ENCODE results near the gene KAT2B.
"Not testable (repeated sequence)": the region's sequence is repeated elsewhere in the genome, so short reads cannot be mapped to it uniquely, and the experiment has no call there.

The KAT2B gene

DNA sequence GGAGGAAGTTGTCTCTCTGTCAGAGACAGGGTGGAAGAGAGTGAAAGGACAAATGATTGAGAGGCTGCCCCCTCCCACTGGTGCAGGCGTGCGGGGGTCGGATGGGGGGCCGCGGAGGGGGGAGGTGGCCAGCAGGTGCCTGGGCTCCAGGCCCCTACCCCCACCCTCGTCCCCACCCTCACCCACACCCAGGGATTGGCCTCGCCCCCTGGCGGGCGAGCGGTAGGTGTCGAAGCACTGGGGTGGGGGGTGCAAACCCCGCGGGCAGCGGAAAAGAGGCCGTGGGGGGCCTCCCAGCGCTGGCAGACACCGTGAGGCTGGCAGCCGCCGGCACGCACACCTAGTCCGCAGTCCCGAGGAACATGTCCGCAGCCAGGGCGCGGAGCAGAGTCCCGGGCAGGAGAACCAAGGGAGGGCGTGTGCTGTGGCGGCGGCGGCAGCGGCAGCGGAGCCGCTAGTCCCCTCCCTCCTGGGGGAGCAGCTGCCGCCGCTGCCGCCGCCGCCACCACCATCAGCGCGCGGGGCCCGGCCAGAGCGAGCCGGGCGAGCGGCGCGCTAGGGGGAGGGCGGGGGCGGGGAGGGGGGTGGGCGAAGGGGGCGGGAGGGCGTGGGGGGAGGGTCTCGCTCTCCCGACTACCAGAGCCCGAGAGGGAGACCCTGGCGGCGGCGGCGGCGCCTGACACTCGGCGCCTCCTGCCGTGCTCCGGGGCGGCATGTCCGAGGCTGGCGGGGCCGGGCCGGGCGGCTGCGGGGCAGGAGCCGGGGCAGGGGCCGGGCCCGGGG, at the start of gene KAT2B:
TSS of gene KAT2B (plus strand) at position 682 of the 783 bp plus-strand sequence. CDS start at position 714, 32 bp downstream.
- peak; percentile 81 for DNase-seq

DNA sequence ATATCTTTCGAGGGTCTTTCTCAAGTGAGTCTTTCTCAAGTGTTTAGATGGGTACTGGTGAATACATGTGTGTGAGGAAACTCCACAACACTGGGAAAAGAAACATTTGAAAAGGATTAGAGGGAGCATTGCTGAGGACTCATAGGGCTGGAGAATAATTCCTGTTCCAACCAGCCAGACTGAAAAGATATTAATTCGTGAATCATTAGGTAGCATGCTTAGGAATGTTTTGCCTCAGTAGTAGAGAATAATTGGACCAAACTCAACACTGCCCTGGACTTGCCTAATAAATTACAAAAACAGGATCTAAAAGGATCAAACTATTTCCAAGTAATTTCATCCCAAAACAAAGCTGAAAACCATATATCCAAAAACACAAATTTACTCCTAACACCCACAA, 45.5 kb upstream of the KAT2B start:
- no peak for DNase-seq

DNA sequence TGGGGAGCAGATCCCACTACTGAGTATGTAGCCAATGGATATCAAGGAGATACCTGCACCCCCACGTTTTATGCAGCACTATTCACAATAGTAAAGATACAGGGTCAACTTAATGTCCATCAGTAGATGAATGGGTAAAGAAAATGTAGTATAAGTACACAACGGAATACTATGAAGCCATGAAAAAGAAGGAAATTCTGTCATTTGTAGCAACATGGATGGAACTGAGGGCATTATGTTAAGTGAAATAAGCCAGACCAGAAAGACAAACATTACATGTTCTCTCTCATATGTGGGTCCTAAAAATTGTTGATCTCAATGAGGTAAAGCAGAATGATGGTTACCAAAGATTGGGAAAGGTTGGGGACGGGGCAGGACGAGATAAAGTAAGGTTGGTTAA, 42.7 kb upstream of the KAT2B start:
- DNase-seq: no peak

DNA sequence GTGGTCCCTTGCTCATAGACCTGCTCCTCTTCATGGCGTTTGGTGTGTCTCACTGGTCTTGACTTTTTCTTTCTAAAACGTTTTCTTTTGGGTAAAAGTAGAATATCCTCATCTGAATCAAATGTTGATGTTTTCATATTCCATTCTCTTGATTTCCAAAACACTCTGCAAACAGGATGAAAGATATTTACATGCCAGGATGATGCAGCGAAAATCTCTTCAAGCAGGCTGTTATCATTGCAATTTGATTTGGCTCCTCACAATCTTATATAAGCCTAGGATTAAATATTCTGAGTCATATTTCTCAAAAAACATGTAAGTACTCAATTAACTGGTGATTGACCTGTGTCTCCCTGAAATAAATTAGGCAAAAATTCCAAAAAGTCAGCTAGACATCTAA, 38.3 kb upstream of the KAT2B start:
- no peak for DNase-seq

DNA sequence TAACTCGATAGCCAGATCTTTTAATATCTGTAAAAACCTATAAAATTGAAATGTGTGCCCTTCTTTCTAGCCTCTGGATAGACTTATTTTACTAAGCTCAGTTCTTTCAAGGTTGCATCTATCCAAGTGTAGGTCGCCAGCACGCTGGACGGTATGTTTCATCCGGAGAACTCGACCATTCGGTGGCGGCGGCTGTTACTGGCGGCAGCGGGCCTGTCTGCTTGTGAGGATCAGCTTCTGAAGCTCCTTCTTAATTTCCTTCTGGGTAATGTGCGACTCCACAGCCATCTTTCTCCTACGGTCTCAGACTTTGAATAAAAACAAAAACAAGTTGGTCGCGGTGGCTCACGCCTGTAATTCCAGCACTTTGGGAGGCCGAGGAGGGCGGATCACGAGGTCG, 32.3 kb upstream of the KAT2B start:
- DNase-seq: no peak

DNA sequence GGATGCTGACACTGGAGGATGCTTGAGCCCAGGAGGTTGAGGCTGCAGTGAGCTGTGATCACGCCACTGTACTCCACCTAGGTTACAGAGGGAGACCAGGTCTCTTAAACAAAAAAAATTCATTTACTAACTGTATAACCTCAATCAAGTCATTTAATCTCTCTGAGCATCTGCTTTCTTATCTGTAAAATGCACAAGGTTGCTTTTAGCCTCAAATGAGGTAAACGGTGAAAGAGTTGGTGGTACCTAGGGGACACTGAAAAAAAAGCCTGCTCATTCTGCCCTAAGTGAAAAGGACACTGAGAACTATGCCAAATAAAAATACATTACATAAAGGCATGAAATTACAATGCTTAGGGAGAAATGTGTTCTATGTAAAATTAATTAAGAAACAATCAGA, 31.6 kb upstream of the KAT2B start:
- DNase-seq: no peak

DNA sequence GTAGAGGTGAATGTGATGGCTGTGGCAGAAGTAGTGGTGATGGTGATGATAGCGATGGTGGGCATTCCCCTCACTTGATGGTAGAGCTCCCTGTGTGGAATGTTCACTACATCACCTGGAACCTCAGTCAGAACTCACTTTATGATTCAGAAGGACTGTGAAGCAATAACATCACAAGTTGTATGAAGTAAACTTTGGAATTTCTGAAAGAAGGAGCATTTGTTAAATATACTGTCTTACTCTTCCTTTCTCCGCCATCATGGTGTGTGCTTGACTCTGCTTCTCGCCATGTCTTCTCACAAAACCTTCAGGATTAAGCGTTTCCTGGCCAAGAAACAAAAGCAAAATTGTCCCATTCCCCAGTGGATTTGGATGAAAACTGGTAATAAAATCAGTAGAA, 28.1 kb upstream of the KAT2B start, which contains the start of gene PP2D1:
TSS of gene PP2D1 (minus strand) at position 101 of the 400 bp plus-strand sequence. CDS start 192 bp downstream, outside the sequence.
- DNase-seq: no peak

DNA sequence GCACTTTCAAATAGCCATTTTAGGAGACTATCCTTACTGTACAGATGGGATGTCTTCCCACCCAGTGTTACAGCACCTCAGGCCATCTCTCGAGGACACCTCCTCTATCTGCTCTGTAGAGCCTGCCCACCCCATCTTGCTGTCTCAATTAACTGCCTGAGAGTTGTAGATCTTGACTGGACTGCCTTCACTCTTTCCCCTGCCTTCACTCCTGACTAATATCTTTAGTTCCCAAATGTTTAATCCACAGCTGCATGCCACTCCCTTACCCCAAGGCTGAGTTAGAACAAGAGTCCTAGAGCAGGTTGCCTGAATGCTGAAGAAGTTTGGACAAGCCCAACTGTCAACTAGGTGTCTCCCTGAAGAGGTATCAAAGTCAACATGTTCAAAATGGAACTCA, 26.9 kb upstream of the KAT2B start:
- no peak for DNase-seq

DNA sequence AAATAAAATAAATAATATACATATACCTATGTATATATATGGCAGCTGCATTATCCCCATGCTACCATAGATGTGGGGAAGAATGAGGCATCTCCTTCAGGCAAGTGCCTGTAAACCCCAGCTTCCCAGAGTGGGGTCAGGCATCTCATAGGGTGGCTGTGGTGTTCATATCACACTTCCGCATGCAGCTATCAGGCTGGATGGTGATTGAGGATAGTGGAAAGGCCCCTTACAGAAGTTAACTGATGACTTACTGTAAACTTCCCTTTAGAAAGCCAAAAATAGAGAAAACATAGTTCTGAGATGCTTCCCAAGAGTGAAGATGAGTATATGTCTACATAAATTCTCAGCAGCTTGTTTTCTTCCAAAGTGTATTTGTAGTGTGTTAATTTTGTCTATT, 24.7 kb upstream of the KAT2B start:
- DNase-seq: no peak

DNA sequence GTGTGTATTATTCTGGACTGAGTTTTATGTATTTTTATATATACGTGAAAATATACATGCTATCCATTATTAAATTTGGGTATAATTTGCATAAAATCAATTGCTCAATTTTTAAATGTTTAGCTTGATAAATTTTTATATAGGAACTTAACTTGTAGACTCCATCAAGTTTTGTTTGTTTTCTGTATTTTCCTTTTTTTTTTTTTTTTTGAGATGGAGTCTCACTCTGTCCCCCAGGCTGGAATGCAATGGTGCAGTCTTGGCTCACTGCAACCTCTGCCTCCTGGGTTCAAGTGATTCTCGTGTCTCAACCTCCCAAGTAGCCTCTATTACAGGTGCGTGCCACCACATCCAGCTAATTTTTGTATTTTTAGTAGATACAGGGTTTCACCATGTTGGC, 24.2 kb upstream of the KAT2B start:
- DNase-seq: not testable (repeated sequence)

DNA sequence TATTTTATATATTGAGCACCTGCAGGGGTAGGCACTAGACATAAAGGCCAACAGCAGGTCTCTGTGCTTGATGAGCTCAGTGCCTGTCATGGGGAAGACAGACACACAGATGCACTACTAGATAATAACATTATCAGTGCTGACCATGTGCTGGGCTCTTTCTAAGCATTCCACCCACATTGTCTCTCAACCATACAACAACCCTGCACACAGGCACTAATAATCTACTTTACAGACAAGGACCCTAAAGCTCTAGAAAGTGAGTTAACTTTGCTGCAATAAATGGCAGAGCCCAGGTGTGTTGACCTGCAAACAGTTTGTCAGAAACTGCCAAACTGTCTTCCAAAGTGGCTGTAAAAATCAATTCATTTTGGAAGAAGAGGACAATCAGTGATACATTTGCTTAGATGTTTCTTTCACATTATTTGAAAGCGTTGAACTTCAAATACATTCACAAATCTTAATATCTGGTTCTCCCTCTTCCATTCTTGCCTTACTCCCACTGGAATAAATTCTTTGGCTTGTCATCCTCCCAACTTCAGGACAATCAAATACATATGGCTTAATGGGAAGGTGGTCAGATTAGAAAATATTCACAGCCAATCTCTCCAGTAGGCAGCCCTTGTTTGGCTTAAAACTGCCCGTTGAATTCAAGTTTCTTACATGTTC, 17.2 kb upstream of the KAT2B start:
- DNase-seq: no peak

DNA sequence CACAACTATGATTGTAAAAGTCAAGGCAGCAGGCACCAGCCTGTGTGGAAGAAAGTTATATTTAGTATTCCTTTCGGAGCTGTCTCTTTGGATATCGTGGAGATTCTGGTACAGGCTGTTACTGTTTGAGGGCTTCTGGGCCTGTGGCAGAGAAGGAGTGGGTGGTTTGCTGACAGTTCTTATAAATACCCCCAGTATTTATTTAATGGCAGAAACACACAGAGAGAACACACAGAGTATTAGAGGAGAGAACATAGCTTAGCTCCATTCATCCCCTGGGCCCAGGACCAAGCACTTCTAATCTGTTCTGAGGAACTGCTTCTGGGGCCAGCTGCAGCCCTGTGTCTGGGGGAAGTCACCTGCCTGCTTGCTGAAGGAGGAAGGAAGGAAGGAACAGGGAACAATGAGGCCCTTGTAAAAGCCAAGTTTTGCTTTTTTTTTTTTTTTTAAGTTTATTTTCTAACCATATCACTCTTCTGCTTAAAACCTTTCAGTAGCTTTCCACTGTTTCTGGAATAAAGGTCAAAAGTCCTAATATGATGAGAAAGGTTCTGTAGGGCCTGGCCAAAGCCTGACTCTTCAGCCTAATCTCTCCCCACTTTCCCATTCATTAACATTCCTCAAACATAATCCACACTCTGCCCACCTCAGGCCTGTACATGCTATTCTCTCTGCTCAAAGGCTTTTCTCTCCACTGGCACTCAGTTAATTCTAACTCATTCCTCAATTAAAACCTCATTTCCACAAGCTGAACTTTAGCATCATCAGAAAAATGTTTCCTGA, 16.4 kb upstream of the KAT2B start:
- no peak for DNase-seq

DNA sequence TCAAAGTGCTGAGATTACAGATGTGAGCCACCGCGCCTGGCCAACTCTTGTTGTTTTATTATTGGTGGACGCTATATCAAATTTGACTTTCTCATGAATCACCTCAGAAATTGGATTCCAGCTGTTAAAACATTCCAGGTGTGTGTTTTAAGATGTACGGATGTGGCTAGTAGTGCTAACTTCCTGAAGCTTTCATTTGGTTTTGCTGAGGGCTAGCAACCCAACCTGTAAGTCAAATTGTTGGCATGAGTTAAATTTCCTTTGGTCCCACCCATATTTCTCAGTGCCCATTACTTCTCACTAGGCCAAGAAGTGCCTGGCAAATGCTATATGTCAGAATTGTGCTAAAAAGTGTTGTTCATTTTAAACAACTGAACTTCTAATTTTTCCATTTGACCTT, 13.1 kb upstream of the KAT2B start:
- no peak for DNase-seq

DNA sequence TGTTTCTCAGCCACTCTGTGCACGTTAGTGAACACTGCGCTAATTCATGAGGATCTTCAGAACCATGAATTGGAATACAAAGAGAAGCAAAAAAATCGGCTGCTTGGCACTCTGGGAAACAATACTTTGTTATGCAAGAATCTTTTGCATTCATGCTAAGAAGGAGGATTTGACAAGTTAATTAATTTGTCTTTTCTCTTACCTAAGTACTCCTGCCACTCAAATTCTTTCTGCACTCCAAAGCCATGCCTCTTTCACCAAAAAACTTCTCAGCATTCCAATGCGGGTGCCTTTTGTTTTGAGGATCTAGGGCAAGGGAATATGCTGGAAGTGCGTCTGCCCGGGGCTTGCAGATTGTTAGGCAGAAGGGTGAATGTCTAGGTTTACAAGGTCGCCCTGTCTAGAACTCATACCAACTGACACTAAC, 11.3 kb upstream of the KAT2B start:
- no peak for DNase-seq

DNA sequence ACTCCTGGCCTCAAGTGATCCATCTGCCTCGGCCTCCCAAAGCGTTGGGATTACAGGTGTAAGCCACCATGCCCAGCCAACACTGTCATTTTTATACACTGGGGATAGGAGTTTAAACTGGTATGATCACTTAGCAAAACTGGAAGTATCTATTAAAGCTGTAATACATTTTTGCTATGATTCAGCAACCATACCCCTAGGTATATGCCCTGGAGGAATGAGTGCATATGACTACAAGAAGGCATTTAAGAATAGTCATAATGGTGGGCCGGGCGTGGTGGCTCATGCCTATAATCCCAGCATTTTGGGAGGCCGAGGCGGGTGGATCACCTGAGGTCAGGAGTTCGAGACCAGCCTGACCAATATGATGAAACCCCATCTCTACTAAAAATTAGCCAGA, 8.3 kb upstream of the KAT2B start:
- DNase-seq: not testable (repeated sequence)

DNA sequence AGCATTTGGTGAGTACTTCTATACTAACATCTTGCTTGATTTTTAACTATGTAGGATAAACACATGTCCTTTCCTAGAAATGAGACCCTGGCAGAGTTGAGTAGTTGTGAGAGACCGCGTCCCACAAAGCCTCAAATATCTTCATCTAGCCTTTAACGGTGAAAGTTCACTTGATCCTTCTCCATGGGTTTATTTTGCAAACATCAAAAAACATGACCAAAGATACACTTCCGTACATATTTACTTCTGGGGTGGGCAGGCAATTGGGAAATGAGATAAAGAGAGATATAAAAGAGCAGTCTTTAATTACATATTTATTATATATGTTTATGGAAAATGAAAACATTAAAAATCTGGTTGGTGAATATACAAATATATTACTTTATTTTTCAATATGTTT, 5.2 kb upstream of the KAT2B start:
- DNase-seq: no peak

DNA sequence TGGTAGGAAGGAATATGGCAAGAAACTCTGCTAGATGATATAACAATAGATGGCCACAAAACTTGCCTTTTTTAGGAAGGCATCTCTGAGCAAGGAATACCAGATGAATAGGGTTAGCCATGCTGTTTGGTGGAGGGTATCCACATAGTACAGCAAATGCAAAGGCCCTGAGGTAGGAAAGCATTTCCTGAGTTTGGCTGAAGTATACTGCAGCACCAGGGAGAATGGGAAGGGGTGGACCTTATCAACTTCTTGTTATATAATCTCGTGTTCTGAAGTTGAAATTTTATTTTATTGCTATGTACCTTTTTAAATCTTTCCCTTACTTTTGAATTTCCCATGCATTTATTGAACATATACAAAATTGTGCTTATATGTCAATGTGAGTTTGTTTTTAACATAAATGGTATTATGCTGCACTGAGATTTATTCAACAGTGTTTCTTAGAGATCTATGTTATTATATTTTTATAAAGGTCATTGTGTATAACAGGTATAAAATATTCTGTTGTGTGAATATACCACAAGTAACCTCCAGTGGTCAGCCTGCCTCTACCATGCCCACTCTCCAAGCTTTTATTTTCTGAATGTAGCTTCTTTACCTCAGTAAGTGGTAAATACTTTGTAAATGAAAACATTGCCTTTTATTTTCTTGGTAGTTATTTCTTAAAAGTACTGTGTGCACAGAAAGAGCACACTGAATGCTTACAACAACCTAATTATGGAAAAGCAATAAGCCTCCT, 2.8 kb upstream of the KAT2B start:
- no peak for DNase-seq

DNA sequence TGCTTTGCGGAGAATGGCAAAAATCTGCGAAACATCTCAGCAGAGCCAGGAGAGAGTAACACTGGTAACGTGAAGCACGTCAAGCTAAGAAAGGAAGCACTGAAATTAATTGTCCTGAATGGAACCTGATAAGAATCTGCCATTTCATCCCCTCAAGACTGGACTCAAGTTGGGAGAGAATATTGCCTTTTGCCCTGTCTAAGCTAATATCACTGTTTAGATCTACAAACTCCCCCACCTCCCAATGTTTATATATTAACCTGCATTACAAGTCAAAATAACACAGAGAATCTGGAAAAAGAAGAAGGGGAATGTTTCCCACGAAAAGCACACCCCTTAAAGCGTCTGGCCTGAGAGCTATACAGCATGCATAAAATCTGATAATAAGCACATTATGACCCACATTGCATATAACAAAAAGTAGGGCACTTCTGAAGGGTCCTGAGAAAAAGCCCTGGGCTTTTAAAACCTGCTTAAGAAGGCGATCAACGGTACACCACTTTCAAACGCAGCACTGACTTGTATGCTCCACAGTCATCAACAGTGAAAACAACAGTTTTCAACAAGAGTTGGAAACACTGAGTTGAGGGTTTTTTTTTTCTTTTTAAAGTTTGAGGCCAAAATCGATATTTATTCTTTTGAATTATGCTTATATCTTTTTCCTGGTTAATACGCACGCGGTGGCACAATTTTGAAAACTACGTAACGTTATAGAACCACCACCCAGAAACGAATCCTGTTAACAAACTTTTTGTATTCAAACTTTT, 1.4 kb upstream of the KAT2B start:
- DNase-seq: no peak

DNA sequence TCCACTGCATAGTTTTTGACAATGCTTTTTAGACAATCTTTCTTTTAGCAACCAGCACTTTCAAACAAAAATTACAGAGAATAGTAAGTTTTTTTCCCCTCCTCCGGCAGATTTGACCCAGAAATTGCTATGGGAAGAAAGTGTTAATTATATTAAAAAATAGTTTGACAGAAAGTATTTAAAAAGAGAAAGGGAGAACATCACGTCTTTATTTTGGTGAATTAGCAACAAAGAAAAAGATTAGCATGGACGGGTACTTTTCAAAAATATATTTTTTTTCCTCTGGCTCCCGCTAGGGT, 831 bp upstream of the KAT2B start:
- no peak for DNase-seq

DNA sequence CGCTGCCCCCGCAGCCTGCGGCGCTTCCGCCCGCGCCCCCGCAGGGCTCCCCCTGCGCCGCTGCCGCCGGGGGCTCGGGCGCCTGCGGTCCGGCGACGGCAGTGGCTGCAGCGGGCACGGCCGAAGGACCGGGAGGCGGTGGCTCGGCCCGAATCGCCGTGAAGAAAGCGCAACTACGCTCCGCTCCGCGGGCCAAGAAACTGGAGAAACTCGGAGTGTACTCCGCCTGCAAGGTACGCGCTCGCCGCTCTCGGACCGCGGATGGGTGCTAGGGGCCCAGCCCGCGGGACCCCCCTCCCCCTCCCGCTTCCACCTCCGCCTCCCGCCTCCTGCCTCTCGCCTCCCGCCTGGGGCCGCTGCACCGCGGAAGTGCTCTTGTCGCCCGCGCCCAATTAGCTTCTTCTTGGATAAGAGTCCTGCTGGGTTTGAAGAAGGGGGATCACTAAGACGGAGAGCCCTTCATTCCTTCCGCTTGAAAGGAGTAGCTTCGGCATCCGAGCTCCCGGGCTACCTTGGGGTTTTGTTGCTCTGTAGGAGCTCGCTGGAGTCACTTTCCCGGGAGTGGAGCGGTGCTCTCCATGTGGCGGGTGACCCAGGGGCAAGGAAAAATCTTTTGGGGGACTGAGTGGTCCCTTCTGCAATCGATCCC, 426 bp downstream of the KAT2B start:
- DNase-seq: peak; percentile 53

DNA sequence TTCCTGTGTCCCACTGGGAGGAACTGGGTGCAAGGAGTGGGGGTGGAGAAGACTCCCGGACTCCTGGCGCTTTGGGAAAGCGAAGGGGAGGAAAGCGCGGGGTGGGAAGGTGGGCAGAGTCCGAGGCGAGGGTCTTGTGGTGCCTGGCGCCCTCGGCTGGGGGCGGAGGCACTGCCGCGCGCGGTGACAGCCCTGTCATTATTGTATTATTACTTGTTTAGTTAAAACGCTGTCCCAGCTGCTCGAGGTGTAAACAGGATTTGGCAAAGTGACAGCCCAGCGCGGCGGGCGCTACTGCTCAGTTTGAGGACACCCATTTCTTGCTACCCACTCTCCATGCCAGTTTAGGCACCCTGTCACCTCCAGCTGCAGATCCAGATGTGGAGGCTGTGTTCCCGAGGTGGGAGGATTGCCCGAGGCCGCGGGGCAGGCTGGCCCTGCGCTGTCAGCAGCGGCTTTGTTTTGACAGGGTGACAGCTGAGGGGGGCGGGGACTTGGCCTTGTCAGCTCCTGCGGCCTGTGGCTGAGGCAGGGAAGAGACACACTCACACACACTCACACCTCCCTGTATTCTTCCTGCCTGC, 1.0 kb downstream of the KAT2B start:
- peak; percentile 72 for DNase-seq

Data from activated CD4-positive, alpha-beta T cell treated with anti-CD3 and anti-CD28 coated beads, Interleukin-2, amount 50 U/mL, for 1 hour (primary cell).